ENCODE data around the gene GOLGA1. TPM values are rescaled to one million over a fixed set of nuclear protein-coding genes. Genes with fewer than 3 reads are reported as not detected.

The GOLGA1 gene
- total RNA-seq, 1 donor, result 8.5 TPM

- no peaks in the 10 kb centered on the region for H3K27me3 ChIP-seq (ENCODE audit: insufficient read depth, low read length)
- H3K9me3 ChIP-seq (ENCODE audit: low read depth, low read length), result no peaks in the 10 kb centered on the region
- H3K4me3 ChIP-seq (ENCODE audit: low read length), result peak overlapping the region; percentile 79
- H3K4me1 ChIP-seq (ENCODE audit: insufficient read depth, low read length), result peaks cover 35% of the 10 kb centered on the region
These were observed 80.1 kb downstream of the GOLGA1 start for GRCh38 chr9:124860582-124861341.

- no peaks in the 10 kb centered on the region for H3K27me3 ChIP-seq (ENCODE audit: insufficient read depth, low read length)
- H3K4me3 ChIP-seq (ENCODE audit: low read length), result no peak overlapping the region
- H3K9me3 ChIP-seq (ENCODE audit: low read depth, low read length), result no peaks in the 10 kb centered on the region
- H3K4me1 ChIP-seq (ENCODE audit: insufficient read depth, low read length), result peaks cover 35% of the 10 kb centered on the region
These were observed 80.9 kb downstream of the GOLGA1 start for GRCh38 chr9:124859803-124860581.

DNA sequence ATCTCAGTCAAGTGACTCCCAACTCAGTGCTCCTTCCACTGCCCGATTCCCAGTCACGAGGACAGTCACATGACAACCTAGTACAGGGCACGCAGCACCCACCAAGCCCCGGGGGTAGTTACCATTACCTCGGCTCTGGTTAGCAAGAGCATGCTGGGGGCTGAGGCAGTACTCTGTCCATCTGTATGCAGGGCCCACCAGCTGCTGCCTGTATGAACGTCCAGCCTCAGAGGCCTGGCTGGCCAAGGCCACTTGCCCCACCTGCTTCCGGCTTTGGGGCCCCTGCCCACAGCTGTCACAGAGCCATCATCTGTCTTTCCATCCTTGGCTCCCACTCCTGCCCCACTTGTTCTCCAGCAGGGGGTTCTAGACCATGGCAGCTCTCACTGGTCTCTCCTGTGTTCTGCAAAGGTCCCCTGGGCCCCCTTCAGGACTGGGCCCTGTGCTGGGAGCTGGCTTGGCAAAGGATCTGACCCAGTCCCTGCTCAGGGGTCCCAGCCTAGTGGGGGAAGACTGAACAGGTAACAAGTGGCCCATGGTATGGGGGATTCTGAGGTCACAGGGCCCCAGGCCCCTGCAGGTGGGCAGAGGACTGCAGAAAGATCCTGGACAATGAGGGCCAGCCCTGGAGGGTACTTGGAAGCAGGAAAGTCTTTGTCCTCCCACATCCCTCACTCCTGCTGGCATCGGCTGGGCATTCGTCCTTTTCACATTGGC is 82.4 kb downstream of the GOLGA1 start:
- Histone ChIP-seq H3K27me3 (ENCODE audit: insufficient read depth, low read length) (no peaks in the 10 kb centered on the region), H3K9me3 (ENCODE audit: low read depth, low read length) (no peaks in the 10 kb centered on the region), H3K4me3 (ENCODE audit: low read length) (no peak overlapping the region), H3K4me1 (ENCODE audit: insufficient read depth, low read length) (peaks cover 32% of the 10 kb centered on the region)

DNA sequence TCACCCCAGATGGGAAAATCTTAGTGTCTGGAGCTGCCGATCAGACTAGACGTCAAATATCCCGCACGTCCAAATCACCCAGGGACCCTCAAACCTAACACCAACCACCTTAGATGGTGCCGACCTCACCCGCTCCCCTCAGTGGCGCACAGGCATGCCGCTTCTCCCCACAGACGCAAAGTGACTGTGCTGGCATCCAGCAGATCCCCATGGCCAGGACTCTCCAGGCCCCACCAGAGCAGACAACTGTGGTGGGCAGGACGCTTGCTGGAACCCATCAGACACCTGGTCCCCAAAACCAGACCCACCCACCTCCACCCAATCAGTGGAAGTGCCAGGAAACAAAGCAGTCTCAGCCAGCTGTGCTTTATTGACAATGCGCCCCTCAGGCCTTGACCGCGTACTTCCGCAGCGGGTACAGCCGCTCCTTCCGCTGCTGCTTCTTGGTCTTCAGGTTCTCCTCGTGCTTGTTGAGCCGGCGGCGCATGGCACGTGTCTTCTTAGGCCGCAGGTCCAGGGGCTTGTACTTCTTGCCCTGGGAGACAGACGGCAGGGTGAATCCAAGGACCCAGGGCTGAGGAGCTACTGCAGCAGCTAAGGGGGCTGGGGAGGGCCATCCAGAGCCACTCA is 83.2 kb downstream of the GOLGA1 start:
- Histone ChIP-seq H3K27me3 (ENCODE audit: insufficient read depth, low read length) (no peaks in the 10 kb centered on the region), H3K9me3 (ENCODE audit: low read depth, low read length) (no peaks in the 10 kb centered on the region), H3K4me3 (ENCODE audit: low read length) (no peak overlapping the region), H3K4me1 (ENCODE audit: insufficient read depth, low read length) (peaks cover 32% of the 10 kb centered on the region)

- Histone ChIP-seq H3K4me3 (ENCODE audit: low read length) (no peak overlapping the region), H3K9me3 (ENCODE audit: low read depth, low read length) (no peaks in the 10 kb centered on the region), H3K27me3 (ENCODE audit: insufficient read depth, low read length) (no peaks in the 10 kb centered on the region), H3K4me1 (ENCODE audit: insufficient read depth, low read length) (peaks cover 30% of the 10 kb centered on the region)
These were observed 84.7 kb downstream of the GOLGA1 start for GRCh38 chr9:124855944-124856765.

DNA sequence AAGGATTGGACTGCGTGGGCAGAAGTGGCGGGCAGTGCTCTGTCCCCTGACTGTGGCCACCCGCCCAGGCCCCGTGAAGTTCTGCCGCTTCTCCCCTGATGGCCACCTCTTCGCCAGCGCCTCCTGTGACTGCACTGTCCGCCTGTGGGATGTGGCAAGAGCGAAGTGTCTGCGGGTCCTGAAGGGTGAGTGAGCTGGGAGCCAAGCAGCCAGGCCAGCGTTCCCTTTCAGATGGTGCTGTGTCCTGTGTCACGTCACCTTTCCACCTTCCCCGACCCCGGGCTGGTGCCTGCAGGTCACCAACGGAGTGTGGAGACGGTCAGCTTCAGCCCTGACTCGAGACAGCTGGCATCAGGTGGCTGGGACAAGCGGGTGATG is 85.3 kb downstream of the GOLGA1 start:
- Histone ChIP-seq H3K4me3 (ENCODE audit: low read length) (no peak overlapping the region), H3K9me3 (ENCODE audit: low read depth, low read length) (no peaks in the 10 kb centered on the region), H3K4me1 (ENCODE audit: insufficient read depth, low read length) (peaks cover 24% of the 10 kb centered on the region), H3K27me3 (ENCODE audit: insufficient read depth, low read length) (no peaks in the 10 kb centered on the region)

GRCh38 chr9:124854822-124855221 is 86.1 kb downstream of the GOLGA1 start:
- no peaks in the 10 kb centered on the region for H3K9me3 ChIP-seq (ENCODE audit: low read depth, low read length)
- no peaks in the 10 kb centered on the region for H3K27me3 ChIP-seq (ENCODE audit: insufficient read depth, low read length)
- H3K4me3 ChIP-seq (ENCODE audit: low read length), result no peak overlapping the region
- H3K4me1 ChIP-seq (ENCODE audit: insufficient read depth, low read length), result peaks cover 16% of the 10 kb centered on the region

GRCh38 chr9:124854161-124854560 is 86.7 kb downstream of the GOLGA1 start:
- Histone ChIP-seq H3K4me1 (ENCODE audit: insufficient read depth, low read length) (peaks cover 12% of the 10 kb centered on the region), H3K27me3 (ENCODE audit: insufficient read depth, low read length) (no peaks in the 10 kb centered on the region), H3K4me3 (ENCODE audit: low read length) (no peak overlapping the region), H3K9me3 (ENCODE audit: low read depth, low read length) (no peaks in the 10 kb centered on the region)

DNA sequence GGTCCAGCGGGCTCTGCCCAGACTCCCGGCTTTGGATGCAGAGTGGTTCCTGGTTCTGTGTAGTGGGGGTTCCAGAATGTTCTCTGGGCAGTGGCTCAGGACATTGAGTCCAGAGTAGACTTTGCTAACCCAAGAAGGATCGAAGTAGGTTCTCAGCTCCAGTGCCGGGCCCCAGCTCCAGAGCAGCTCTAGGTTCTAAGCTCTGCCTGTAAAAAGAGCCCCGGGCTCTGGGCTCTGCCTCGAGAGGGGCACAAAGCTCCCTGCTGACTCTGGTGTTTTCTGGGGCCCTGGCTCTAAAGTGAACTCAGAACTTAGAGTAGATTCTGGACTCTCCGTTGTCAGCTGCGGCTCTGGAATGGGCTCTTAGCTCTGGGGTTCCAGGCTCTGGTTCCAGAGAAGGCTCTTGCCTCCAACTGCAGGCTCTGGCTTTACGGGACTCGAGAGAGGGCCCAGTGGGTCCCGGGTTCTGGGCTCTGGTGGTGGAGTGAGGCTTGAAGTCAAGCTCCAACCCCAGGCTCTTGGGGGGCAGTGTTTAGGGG is 87.2 kb downstream of the GOLGA1 start:
- H3K9me3 ChIP-seq (ENCODE audit: low read depth, low read length), result no peaks in the 10 kb centered on the region
- no peaks in the 10 kb centered on the region for H3K27me3 ChIP-seq (ENCODE audit: insufficient read depth, low read length)
- peaks cover 12% of the 10 kb centered on the region for H3K4me1 ChIP-seq (ENCODE audit: insufficient read depth, low read length)
- no peak overlapping the region for H3K4me3 ChIP-seq (ENCODE audit: low read length)

- Histone ChIP-seq H3K27me3 (ENCODE audit: insufficient read depth, low read length) (no peaks in the 10 kb centered on the region), H3K4me1 (ENCODE audit: insufficient read depth, low read length) (peaks cover 12% of the 10 kb centered on the region), H3K9me3 (ENCODE audit: low read depth, low read length) (no peaks in the 10 kb centered on the region), H3K4me3 (ENCODE audit: low read length) (peak within 1 kb of the TSS; percentile 22)
These were observed 87.9 kb downstream of the GOLGA1 start, which contains the start of gene WDR38 for GRCh38 chr9:124852829-124853531. Gene WDR38, plus strand, starts transcription at chr9:124853460. Its CDS starts 72 bp downstream, at chr9:124853532.

GRCh38 chr9:124852121-124852828 is 88.6 kb downstream of the GOLGA1 start:
- Histone ChIP-seq H3K4me3 (ENCODE audit: low read length) (no peak overlapping the region), H3K27me3 (ENCODE audit: insufficient read depth, low read length) (no peaks in the 10 kb centered on the region), H3K9me3 (ENCODE audit: low read depth, low read length) (no peaks in the 10 kb centered on the region)

GRCh38 chr9:124849801-124850200 is 91.1 kb downstream of the GOLGA1 start:
- Histone ChIP-seq H3K27me3 (ENCODE audit: insufficient read depth, low read length) (no peaks in the 10 kb centered on the region), H3K4me1 (ENCODE audit: insufficient read depth, low read length) (peaks cover 12% of the 10 kb centered on the region), H3K4me3 (ENCODE audit: low read length) (no peak overlapping the region), H3K9me3 (ENCODE audit: low read depth, low read length) (no peaks in the 10 kb centered on the region)

More at GRCh38 chr9:124852121-124852828, 88.6 kb downstream of the GOLGA1 start:
- peaks cover 12% of the 10 kb centered on the region for H3K4me1 ChIP-seq (ENCODE audit: insufficient read depth, low read length)

DNA sequence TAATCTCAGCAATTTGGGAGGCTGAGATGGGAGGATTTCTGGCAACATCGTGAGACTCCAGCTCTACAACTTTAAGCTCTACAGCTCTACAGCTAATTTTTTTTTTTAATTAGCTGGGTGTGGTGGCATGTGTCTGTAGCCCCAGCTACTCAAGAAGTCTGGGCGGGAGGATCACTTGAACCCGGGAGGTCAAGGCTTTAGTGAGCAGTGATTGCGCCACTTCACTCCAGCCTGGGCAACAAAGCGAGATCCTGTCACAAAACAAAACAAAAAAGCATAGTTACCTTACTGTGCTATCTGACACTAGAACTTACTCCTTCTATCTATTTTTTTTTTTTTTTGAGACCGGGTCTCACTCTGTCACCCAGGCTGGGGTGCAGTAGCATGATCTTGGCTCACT is 93.9 kb downstream of the GOLGA1 start:
- H3K27me3 ChIP-seq (ENCODE audit: insufficient read depth, low read length), result no peaks in the 10 kb centered on the region
- H3K9me3 ChIP-seq (ENCODE audit: low read depth, low read length), result no peaks in the 10 kb centered on the region
- no peak overlapping the region for H3K4me3 ChIP-seq (ENCODE audit: low read length)
- H3K4me1 ChIP-seq (ENCODE audit: insufficient read depth, low read length), result no peaks in the 10 kb centered on the region
